HG03442 (cell line): ENCODE results near the gene F13A1.

ENCODE experiments used
- ATAC-seq: cut with Tn5 transposase; IDR thresholded peaks from one replicate; pipeline ENCODE4 v1.9.1; 2021; ENCODE audit warnings: mild to moderate bottlenecking, moderate library complexity; ENCODE audit not compliant: unreplicated experiment

Gene F13A1

DNA sequence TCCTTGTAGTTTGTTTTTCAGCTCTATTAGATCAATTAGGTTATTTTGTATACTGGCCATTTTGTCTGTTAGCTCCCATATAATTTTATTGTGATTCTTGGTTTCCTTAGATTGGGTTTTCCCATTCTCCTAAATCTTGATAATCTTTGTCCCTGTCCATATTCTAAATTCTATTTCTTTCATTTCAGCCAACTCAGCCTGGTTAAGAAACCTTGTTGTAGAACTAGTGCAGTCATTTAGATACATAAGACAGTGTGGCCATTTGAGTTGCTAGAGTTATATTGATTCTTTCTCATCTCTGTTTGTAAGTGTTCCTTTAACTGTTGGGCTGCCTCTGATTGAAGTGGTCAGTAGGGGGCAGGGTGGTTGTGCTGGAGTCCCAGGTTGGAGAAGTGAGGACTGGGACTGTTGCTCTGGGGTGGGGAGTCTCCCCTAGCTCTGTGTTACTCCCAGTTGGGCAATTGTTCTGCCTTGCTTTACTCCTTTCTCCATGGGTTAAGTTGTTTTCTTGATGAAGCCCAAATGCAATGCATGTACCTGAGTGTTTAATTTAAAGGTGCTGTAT lies 214.9 kb downstream of the F13A1 start:
- ATAC-seq, result no peak
